Stimulated activated CD4-positive, alpha-beta T cell treated with anti-CD3 and anti-CD28 coated beads, Interleukin-2, amount 100 ng/mL, for 24 hours (primary cell): ENCODE results near the gene TMEM135.
"Not testable (repeated sequence)": the region's sequence is repeated elsewhere in the genome, so short reads cannot be mapped to it uniquely, and the experiment has no call there.

Experiments used
- DNase-seq, 2 donors: peaks; one replicate each; pipeline ENCODE4 v3.0.0-alpha.2; 2020

Gene TMEM135

DNA sequence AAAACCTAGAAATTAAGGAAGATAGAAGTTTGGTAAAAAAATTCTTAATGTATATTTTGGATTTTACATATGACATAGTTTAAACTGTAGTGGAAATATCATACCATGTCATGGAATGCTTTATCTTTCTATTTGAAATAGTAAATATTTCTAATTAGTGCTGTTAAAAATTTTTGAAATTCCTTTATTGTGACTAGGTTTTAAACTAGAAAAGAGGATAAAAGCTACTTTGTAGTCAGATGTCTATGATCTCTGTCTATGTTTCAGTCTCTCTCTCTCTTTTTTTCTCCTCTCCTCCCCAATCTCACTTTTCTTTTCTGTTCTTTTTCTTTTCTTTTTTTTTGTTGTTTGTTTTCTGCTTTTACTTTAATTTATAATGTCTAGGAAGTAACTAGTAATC lies 226.2 kb downstream of the TMEM135 start:
- no peak for DNase-seq

DNA sequence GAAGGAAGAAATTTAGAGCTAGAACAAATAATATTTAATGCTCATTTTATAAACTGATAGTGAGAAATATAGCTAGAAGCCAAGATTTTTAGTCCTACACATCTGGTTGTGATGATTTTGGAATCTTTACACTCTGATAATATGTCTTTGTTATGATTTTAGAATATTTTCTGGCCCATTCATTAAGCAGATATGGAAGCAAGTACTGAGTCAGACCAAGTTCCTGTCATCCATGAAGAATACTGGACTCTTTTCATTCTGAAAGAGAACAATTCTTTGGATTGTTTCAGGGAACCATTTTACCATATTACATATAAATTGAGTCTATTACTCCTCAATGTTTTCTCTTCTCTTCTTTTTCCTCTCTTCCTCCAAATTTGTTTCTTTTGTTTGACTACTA lies 227.4 kb downstream of the TMEM135 start:
- DNase-seq = no peak

DNA sequence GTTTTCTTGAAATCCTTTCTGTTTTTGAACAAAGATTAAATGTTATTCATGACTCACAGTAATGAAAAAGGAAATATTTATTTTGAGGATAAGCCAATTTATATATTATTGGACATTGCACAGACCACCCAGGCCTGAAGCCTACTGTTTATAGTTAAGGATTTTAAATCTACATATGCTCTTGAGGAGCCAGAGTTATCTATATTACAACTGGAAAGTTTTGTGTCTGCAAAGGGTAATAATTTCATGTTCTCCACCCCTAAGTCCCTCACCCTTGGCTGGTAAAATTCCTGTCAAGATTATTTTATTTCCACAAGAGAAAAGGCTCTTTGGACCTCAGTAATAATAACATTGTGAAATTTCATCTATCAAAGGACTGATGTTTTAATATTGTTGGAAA lies 228.2 kb downstream of the TMEM135 start:
- no peak for DNase-seq

DNA sequence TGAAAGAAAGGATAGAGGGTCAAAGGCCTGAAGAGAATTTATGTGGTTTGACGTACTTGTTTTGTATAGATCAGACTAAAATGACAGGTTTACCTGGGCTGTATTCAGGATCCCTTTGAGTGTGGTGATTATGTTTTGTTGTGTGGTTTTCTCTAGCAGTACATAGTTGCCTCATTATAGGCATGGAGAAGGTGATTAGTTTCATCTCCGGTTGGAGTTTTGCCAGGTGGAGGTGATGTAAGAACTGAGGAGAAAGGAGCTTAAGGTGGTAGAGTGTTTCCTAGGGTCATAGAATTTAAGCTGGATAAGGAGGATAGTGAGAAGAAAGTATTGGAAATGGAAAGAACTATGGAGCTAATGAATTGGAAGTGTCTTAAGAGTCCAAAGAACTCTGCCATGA lies 229.0 kb downstream of the TMEM135 start:
- DNase-seq = no peak

DNA sequence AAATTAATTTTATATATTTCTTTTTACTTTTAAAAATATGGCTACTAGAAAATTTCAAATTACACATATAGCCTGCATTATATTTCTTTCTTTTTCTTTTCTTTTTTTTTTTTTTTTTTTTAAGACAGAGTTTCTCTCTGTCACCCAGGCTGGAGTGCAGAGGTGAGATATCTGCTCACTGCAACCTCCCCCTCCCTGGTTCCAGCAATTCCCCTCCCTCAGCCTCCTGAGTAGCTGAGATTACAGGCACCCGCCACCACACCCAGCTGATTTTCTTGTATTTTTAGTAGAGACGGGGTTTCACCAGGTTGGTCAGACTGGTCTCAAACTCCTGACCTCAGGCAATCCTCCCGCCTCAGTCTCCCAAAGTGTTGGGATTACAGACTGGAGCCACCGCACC lies 234.2 kb downstream of the TMEM135 start:
- DNase-seq = not testable (repeated sequence)

DNA sequence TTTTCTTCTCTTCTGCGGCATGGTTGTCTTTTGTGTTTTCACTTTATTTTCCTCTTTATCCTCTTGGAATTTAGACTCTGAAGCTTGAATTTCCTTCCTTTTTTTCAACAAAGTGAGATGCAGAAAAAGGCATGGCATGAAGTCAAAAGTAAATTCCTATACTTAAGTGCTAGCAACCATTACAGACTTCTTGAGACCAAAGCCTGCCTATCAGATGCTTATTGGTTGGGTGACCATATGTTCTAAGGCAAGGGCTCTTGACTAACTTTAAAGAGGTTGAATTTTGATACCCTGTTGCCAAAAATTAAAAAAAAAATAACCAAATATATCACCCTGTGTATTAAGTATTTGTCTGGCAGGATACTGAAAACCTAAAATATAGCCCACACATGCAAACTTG lies 237.4 kb downstream of the TMEM135 start:
- DNase-seq = no peak

DNA sequence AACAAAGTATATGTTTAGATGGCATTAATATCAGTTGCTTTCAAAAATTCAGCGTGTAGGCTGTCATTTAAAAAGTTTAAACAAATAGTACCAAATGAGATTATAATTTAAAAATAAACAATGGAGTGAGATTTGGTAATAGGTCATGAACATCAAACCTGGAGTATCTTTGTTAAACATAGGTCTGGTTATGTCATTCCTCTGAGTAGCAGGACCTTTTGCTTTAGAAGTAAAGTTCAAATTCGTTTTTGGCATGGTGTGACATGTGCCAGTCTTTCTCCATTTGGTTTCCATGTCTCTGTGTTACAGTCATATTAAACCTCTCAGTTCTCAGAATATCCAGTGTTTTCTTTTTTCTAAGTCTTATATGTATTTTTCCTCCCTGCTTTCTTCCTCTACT lies 242.4 kb downstream of the TMEM135 start:
- DNase-seq = no peak

DNA sequence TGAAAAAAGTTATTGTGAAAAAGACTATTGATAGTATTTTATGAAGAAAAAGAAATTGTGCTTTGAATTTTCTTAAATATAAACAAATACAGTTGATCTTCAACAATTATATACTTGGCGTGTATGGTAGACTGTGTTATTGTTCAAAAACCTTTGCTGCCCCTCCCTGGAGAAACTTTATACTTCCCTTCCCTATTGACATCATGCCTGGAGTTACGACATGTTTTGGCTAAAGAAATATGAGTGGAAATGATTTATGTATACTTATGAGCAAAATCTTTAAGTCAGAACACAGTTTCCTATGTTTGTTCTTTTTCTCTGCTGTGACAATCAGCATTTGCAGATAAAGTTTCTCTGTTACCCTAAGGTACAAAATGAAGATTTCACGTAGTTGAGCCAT lies 243.8 kb downstream of the TMEM135 start:
- DNase-seq = no peak

DNA sequence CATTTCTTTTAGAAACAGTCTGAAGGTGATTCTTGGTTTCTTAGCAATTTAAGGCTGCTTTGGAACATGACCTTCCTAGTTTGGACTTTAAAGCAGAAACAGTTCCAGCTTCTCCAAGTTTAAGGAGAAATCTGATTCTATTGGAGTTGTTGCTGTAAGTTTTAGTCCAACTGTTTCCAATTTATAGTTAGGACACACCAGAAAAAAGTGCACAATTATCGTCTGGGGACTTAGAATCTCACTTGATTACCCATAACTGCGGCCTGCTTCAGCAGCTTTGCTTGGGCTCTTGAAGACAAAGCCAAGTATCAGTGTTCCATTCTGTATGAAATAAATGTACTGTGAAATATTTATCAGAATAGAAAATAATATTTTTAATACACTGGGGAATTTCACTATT lies 246.6 kb downstream of the TMEM135 start:
- no peak for DNase-seq

DNA sequence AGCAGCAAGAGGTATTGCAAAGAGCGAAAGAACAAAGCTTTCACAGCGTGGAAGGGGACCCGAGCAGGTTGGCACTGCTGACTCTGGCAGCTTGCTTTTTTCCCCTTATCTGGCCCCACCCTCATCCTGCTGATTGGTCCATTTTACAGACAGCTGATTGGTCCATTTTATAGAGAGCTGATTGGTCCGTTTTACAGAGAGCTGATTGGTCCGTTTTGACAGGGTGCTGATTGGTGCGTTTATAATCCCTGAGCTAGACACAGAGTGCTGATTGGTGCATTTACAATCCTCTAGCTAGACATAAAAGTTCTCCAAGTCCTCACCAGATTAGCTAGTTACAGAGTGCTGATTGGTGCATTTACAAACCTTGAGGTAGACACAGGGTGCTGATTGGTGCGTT lies 247.9 kb downstream of the TMEM135 start:
- not testable (repeated sequence) for DNase-seq

DNA sequence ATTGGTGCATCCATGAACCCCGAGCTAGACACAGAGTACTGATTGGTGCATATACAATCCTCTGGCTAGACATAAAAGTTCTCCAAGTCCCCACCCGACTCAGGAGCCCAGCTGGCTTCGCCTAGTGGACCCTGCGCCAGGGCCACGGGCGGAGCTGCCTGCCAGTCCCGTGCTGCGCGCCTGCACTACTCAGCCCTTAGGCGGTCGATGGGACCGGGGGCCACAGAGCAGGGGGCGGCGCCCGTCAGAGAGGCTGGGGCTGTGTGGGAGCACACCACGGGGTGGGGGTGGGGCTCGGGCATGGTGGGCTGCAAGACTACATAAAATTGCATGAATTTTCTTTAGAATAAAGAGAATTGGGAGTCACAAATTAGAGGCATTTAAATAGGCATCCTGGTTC lies 248.6 kb downstream of the TMEM135 start:
- no peak for DNase-seq

DNA sequence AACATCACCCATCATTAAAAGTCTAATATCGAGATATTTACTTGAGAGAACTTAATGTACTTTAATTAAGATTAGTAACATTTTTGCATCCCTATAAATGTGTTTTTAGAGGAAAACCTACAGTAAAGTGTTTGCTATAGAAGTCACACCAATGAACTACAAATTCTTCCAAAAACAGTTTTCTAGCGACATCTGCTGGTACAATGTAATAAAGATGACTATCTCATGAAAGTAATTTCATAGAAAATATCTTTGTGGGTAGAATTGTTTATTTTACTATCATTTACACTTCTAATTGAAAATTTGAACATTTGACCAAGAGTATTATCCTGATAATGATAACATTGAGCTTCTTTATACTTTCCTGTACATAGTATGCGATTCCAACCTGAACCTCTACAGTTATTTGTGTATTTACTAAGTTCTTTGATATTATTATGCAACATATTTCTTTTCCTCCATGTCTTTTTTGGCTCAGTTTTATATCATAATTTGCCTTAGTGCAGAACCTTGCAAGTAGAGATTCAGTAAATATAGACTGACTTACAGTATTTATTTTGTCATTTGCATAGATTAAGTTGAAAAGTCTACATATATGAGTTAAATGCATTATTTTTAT lies 252.7 kb downstream of the TMEM135 start:
- no peak for DNase-seq

DNA sequence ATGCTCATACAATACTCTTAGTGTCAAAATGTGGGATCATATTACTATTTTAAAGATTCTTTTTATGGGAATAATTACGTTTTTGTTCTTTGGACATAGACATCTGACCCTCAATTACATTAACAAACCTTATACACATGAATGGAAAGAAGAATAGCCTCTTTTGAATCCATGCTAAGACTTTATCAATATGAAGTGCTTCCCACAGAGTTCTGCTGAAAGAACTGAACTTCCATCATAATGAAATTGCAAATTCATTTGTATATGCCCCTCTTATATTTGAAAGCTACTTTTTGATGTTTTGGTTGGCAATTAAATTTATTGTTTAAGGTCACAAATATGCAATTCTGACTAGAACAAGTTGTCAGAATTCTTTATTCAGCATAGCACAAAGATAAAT lies 254.9 kb downstream of the TMEM135 start:
- no peak for DNase-seq

DNA sequence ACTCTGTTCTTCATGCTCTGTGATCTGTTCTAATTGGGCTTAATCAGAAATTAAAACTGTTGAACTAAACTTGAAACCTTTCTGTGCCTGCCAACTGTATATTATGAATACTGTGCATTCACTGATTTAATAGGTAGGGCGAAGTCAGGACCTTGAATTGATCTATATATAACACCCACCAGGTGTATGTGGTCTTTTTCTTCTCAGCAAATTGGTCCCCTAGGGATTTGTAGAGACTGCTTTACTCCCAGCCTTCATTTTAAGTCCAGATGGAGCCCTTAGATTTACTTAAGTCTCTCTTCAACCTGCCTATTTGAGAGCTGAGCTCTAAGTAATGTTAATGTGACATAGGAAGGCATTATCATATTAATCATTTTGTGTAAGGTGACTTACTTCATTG lies 257.5 kb downstream of the TMEM135 start:
- no peak for DNase-seq

DNA sequence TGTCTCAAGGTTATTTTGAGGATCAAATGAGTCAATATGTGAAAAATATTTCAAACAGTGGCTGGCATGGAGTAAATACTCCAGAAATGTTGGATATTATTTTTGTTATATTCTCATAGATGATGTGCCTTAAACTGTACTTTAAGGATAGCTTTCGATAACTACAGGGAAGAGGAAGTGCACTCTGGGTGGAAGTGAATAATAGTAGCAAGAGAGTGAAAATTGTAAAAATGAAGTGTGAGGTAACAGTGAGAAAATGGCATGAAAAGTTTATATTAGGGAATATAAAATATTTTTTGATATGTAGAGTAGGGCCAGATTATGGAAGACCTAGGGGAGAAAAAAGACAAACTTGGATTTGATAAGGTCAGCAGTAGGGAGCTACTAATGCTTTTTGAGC lies 258.9 kb downstream of the TMEM135 start:
- DNase-seq = no peak

DNA sequence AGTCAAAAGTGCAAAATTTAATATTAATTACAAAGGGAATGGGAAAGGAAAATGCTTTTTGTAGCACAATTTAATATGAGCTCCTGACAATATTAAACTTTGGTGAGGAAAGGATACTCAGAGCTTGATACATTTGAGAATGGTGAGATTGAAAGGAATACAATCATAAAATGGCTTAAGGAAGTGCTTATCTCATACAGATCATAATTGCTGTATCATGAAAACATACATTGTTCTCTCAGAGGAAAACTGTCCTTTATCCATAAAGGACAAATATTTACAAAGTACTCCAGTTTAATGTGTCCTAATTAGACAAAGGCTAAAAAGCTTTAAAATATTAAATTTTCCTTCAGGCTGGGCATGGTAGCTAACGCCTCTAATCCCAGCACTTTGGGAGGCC lies 260.4 kb downstream of the TMEM135 start:
- DNase-seq = no peak

DNA sequence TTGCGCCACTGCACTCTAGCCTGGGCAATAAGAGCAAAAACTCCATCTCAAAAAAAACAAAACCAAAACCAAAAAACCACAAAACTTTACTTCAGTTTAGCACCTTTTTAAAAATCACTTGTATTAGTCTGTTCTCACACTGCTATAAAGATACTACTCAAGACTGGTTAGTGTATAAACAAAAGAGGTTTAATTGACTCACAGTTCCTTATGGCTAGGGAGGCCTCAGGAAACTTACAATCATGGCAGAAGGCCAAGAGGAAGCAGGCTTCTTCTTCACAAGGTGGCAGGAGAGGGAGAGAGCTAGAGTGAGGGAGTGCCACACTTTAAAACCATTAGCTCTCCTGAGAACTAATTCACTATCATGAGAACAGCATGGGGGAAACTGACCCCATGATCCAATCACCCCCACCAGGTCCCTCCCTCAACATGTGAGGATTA lies 261.3 kb downstream of the TMEM135 start:
- DNase-seq = no peak

DNA sequence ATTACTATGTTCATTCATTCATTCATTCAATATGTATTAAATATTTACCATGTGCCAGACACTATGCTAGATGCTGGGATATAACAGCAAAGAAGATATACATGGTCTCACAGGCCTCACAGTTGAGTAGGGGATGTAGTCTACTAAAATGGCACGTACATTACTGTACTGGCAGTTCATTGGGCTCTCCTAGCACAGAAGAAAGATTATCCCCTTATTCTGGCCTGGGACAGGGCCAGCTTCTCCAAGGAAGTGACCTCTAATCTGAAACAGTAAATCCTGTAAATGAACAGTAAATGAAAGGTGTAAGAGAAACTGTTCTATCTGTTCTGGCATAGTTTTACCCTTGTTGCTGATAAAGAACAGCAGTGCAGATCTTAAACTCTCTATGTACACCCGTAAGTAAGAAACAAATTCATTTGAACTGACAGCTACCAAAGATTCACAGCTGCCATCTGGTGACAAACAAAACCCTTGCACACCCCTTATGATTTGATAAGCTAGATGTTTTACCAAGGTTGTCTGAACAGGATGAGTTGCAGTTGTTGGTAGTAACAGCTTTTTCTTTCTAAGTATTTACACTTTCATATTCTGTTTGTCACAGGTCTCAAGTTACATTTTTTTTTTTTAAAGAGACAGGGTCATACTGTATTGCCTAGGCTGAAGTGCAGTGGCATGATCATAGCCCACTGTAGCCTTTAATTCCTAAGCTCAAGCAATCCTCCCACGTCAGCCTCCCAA lies 263.1 kb downstream of the TMEM135 start:
- DNase-seq = no peak

DNA sequence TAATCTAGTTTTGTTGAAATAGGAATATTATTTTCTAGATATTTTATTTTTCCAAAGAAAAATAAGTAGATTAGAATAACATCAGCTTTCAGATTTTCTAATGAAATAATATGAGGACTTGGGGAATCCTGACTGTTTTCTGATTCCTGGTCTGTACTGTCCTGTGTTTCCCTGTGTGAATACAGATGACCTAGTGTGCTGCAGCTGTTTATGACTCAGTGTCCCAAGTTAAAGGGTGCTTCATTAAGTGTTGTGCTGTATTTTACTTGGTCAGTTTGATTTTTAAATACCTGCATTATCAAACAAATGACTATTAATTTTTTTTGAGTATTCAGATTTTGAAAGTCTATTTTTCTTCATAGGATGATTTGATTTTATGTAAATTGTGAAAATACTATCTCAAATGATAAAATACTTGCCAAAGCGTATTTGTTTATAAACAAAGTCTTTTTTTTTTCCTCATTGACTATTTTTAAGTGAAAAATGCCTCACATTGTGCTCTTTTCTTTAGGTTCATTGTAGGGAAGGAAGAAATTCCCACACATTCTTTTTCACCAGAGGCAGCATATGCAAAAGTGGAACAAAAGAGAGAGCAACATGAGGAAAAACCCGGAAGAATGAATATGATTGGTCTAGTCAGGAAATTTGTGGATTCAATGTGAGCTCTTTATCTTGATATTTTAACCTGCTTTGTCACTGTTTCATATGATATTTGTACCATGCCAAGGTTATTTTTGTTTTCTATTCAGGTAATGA lies 264.2 kb downstream of the TMEM135 start:
- DNase-seq = no peak

DNA sequence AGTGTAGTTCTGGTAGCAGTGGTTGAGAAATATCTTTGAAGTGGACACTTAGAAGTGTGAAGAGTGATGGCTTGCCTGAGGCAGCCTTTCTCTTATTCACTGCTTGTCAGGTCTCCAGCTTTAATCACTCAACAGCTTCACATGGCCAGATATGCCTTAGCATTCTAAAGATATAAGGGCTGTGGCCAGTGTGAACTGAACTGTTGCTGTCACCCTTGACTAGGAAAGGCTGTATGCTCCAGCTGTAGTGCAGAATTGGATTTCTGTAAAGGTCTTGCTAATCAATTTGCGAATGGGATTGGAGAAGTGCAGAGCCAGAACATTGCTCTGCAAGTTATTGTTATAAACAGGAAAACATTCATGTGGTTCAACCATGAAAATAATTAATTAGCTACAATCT lies 266.7 kb downstream of the TMEM135 start:
- no peak for DNase-seq

DNA sequence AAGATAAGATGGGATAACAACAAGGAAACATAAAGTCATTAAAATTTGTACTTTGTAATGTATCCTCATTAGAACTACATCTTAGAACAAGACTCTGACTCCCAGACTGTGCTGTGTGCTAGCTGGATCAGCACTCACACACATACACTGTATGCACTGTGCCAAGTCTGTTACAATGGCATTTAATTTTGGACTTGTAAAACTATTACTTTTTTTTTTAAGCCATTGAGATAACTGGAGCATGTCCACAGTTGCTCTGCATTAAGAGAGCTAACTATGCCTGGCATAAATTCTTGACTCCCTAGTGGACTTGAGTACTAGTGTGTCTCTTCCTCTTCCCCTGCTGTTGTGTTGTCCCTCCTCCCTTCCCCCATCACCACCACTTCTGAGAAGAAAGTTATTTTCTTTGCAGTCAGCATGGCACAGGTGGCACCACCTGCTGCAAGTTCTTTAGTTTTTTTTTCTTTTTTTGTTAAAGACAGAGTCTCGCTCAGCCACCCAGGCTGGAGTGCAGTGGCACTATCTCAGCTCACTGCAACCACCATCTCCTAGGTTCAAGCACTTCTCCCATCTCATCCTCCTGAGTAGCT lies 268.6 kb downstream of the TMEM135 start:
- no peak for DNase-seq

DNA sequence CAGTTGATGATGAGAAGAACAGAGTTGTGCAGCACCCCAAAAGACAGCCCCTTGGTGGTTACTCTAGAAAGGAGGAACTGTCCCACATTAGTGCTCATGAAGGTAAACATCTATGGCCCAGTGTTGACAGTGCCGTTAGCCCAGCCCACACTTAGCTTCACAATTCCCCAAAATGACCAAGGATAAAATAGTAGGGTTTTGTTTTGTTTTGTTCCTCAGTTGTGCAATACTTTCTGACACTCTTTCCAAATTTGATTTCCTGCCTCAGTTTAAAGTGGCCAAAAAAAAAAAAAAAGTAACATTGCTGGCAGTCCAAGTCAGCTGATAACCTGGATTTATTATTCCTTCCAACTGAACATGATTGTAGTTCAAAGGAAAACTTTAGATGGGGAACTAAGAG lies 269.4 kb downstream of the TMEM135 start:
- no peak for DNase-seq

DNA sequence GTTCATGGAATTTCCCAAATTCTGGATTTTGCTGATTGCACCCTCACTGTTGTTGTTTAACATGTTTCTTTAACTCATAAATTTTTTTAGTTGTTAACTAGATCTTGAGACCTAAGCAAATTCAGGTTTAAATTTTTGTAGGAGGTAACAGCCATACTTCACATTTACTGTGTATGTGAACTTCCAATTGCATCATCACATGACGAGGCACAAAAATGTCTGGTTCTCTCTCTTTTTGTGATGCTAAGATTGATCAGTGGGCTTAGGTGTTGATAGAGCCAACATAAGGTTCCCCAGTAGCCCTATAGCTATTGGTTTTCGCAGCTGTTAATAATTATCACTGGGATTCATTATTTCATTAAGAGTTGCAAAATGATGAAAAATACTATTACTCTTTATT lies 277.5 kb downstream of the TMEM135 start:
- no peak for DNase-seq

DNA sequence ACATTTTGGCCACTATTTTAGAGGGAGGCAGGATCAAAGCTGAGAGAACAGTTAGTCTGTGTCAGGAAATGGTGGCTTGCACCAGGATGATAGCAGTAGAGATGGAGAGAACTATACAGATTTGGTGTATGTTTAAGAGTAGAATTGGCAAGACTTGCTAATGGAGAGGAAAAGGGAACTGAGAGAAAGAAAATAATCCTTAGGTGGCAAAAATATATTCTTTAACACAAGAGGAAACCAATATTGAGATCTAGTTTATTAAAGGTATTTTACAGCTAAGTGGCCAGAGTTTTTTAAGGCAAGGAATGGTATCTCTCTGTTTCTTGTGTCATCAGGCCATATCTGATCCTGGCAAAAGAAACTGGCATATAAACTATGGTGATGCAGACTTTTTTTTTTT lies 278.8 kb downstream of the TMEM135 start:
- DNase-seq = no peak
